Muscle of arm (tissue), 14 donors: ENCODE data around the gene GLE1. TPM values are rescaled to one million over a fixed set of nuclear protein-coding genes. Genes with fewer than 3 reads are reported as not detected.

ENCODE experiments used
- DNase-seq: peaks from one replicate; pipeline ENCODE4 v3.0.0-alpha.2; 2013
- long read RNA-seq, 11 donors: transcript quantifications; one replicate each; lab custom pipeline, GENCODE V29; 2026
- polyA plus RNA-seq, 12 donors: library from polyadenylated mRNA; unstranded; fragments of 120-200 nt; gene quantifications; one replicate each; pipeline ENCODE4 v1.2.1, GENCODE V29; 2013; ENCODE audit not compliant: insufficient read length in 12 of 12

GLE1 gene
- polyA plus RNA-seq: 10 to 100 TPM in 11 of 12 donors, not detected in 1; 18.3 to 23.8 (median 21.1) TPM
- long read RNA-seq, donor 1, partial matches to known transcripts: 22 of 25 reads
- long read RNA-seq, donor 1, other reads (novel, unspliced or antisense): 0 of 25 reads
- long read RNA-seq, donor 2, partial matches to known transcripts: 0 of 4 reads
- long read RNA-seq, donor 2, other reads (novel, unspliced or antisense): 0 of 4 reads
- long read RNA-seq, donor 3: 0 reads
- long read RNA-seq, donor 4, partial matches to known transcripts: 0 of 2 reads
- long read RNA-seq, donor 4, other reads (novel, unspliced or antisense): 0 of 2 reads
- long read RNA-seq, donor 5: 0 reads
- long read RNA-seq, donor 6, partial matches to known transcripts: 0 of 3 reads
- long read RNA-seq, donor 6, other reads (novel, unspliced or antisense): 0 of 3 reads
- long read RNA-seq, donor 7, partial matches to known transcripts: 0 of 2 reads
- long read RNA-seq, donor 7, other reads (novel, unspliced or antisense): 0 of 2 reads
- long read RNA-seq, donor 8, partial matches to known transcripts: 0 of 1 reads
- long read RNA-seq, donor 8, other reads (novel, unspliced or antisense): 0 of 1 reads
- long read RNA-seq, donor 9: 0 reads
- long read RNA-seq, donor 10, partial matches to known transcripts: 0 of 2 reads
- long read RNA-seq, donor 10, other reads (novel, unspliced or antisense): 0 of 2 reads
- long read RNA-seq, donor 11, partial matches to known transcripts: 0 of 2 reads
- long read RNA-seq, donor 11, other reads (novel, unspliced or antisense): 0 of 2 reads

GRCh38 chr9:128504485-128505413 lies at the start of gene GLE1:
Gene GLE1 (plus strand): TSS chr9:128504719. CDS start chr9:128504806, 87 bp downstream.
- peak; percentile 96 for DNase-seq

- DNase-seq: no peak
These were observed 49.5 kb upstream of the GLE1 start for GRCh38 chr9:128454991-128455390.

GRCh38 chr9:128455849-128456612 lies 48.5 kb upstream of the GLE1 start, which contains the start of gene ODF2:
Gene ODF2 (plus strand): TSS chr9:128456006. CDS start chr9:128456092, 86 bp downstream.
- peak; percentile 98 for DNase-seq

- DNase-seq: peak; percentile 59
These were observed 47.9 kb upstream of the GLE1 start for GRCh38 chr9:128456613-128457061.

GRCh38 chr9:128457207-128457606 lies 47.3 kb upstream of the GLE1 start:
- no peak for DNase-seq

GRCh38 chr9:128459011-128459410 lies 45.5 kb upstream of the GLE1 start:
- no peak for DNase-seq

GRCh38 chr9:128469070-128469469 lies 35.4 kb upstream of the GLE1 start:
- no peak for DNase-seq

- no peak for DNase-seq
These were observed 34.0 kb upstream of the GLE1 start for GRCh38 chr9:128470560-128470959.

- no peak for DNase-seq
These were observed 31.4 kb upstream of the GLE1 start for GRCh38 chr9:128473104-128473503.

- no peak for DNase-seq
These were observed 28.7 kb upstream of the GLE1 start for GRCh38 chr9:128475867-128476266.

GRCh38 chr9:128479262-128479661 lies 25.3 kb upstream of the GLE1 start:
- no peak for DNase-seq

GRCh38 chr9:128481561-128481960 lies 23.0 kb upstream of the GLE1 start:
- no peak for DNase-seq

GRCh38 chr9:128482186-128482585 lies 22.3 kb upstream of the GLE1 start:
- no peak for DNase-seq

GRCh38 chr9:128484686-128485413 lies 19.7 kb upstream of the GLE1 start:
- no peak for DNase-seq

GRCh38 chr9:128485414-128485855 lies 19.1 kb upstream of the GLE1 start:
- no peak for DNase-seq

- no peak for DNase-seq
These were observed 18.3 kb upstream of the GLE1 start for GRCh38 chr9:128486201-128486600.

GRCh38 chr9:128493424-128493823 lies 11.1 kb upstream of the GLE1 start:
- DNase-seq: no peak

- peak; percentile 44 for DNase-seq
These were observed 10.3 kb upstream of the GLE1 start for GRCh38 chr9:128494108-128494745.

GRCh38 chr9:128494746-128495129 lies 9.8 kb upstream of the GLE1 start:
- peak; percentile 7 for DNase-seq

- DNase-seq: no peak
These were observed 9.2 kb upstream of the GLE1 start for GRCh38 chr9:128495296-128495695.
